OCI-M2 (cell line): Measurements from ENCODE around the gene CCS.
A peak's percentile ranks its signal among the peaks of the same experiment; 100 is the strongest.
"Not testable (repeated sequence)": the region's sequence is repeated elsewhere in the genome, so short reads cannot be mapped to it uniquely, and the experiment has no call there.

Experiments used
- DNase-seq: peaks from one replicate; lab custom pipeline; 2025; ENCODE audit not compliant: unreplicated experiment; lab: John Stamatoyannopoulos, UW

CCS gene

GRCh38 chr11:66589996-66590675 lies 2.8 kb upstream of the CCS start:
- DNase-seq: no peak

DNA sequence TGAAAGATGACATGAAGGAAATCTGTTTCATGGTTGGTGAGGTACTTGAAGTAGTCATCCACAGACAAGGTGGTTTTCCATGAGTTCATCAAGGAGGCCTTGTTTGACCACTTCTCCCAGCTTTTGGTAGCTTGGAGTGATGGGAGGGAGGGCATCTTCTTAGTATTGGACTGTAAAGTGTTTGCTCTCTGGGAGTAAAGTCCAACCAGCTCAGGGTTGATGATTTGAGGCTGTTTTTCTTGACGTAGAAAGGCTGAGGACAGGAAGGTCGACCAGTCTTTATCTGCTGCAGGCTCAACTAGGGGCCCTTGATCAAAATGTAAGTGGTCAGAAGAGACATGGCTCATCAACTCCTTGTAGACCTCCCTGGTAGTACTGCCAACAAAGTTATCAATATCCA lies 1.8 kb upstream of the CCS start:
- no peak for DNase-seq

DNA sequence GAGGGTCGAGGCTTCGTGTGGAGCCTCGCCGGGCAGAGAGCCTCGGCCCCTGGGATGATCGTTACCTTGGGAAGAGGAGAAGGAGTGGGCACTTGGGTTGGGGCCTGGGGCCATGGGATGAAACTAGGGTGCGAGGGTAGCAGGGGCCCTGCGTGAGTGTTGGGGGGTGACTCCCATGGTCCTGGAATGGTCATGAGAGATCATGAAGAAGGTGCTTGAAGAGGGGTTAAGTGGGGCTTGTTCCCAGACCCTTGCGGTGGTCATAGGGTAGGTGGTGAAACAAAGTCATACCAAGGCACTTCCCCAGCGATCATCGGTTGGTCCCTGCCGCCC lies 284 bp downstream of the CCS start:
- DNase-seq: no peak

- DNase-seq: no peak
Measured at GRCh38 chr11:66593650-66594049, 665 bp downstream of the CCS start.

- DNase-seq: no peak
Measured at GRCh38 chr11:66595245-66595904, 2.4 kb downstream of the CCS start.

DNA sequence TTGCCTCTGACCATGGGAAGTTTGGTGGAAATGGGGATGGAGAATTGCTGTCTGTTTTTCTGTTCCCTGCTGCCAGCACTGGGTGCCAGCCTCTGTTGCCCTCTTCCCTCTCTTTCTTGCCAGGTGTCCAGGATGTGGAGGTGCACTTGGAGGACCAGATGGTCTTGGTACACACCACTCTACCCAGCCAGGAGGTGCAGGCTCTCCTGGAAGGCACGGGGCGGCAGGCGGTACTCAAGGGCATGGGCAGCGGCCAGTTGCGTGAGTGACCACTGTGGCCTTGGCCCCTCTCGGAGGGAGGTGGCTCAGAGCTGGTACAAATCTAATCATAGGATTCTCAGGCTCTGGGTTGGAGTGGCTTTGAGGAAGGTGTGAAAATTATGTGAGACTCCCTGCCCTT lies 6.0 kb downstream of the CCS start:
- DNase-seq: no peak

- no peak for DNase-seq
Measured at GRCh38 chr11:66600219-66600618, 7.2 kb downstream of the CCS start.

DNA sequence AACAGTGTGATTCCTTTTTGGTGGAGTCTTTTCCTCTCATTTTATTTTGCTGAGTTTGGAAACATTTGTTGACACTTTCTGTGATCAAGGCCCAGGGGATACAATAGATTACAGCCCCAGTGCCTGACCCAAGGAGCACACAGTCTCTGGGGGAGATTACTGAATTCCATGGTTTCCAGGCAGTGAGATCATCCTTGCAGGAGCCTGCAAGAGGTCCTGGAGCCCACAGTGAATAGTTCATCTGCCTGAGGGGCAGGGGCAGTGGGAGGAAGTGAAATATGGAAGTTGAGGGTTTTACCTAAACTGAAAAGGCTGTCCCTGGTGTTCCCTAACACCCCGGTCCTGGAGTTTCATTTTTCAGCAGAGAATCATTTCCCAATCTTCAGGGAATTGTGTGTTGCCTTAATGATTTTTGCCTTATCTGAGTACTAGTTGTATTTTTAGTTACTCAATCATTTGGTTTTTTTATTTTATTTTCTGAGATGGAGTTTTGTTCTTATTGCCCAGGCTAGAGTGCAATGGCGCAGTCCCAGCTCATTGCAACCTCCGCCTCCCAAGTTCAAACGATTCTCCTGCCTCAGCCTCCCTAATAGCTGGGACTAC lies 7.7 kb downstream of the CCS start:
- no peak for DNase-seq

DNA sequence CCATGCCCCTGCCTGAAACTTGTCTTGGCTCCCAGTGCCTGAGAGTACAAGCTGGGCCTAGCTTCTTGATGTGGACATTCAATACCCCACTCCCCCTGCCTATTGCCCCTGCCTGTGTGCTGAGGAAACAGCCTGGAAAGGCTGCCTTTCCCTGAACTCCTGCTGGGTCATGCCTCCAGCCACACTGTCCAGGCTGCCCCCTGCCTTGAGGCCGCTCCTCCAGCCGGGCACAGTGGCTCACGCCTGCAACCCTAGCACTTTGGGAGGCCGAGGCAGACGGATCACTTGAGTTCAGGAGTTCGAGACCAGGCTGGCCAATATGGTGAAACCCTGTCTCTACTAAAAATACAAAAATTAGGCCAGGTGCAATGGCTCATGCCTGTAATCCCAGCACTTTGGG lies 10.1 kb downstream of the CCS start:
- no peak for DNase-seq

- no peak for DNase-seq
Measured at GRCh38 chr11:66604155-66604554, 11.2 kb downstream of the CCS start.

- not testable (repeated sequence) for DNase-seq
Measured at GRCh38 chr11:66606608-66607007, 13.6 kb downstream of the CCS start.

- no peak for DNase-seq
Measured at GRCh38 chr11:66607126-66607834, 14.3 kb downstream of the CCS start.

GRCh38 chr11:66609721-66610617 lies 17.0 kb downstream of the CCS start:
- DNase-seq: no peak

DNA sequence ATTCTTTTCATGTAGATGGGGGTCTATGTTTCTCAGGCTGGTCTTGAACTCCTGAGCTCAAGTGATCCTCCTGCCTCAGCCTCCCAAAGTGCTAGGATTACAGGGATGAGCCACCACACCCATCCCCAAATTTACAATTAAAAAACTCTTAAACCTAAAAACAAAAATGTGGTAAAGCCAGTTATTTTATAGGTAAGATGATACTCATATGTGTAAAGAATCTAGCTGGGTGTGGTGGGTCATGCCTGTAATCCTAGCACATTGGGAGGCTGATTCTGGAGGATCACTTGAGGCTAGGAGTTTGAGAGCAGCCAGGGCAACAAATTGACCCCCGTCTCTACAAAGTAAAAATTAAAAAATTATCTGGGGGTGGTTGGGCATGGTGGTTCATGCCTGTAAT lies 19.5 kb downstream of the CCS start:
- DNase-seq: no peak

GRCh38 chr11:66614073-66614472 lies 21.1 kb downstream of the CCS start:
- DNase-seq: no peak

DNA sequence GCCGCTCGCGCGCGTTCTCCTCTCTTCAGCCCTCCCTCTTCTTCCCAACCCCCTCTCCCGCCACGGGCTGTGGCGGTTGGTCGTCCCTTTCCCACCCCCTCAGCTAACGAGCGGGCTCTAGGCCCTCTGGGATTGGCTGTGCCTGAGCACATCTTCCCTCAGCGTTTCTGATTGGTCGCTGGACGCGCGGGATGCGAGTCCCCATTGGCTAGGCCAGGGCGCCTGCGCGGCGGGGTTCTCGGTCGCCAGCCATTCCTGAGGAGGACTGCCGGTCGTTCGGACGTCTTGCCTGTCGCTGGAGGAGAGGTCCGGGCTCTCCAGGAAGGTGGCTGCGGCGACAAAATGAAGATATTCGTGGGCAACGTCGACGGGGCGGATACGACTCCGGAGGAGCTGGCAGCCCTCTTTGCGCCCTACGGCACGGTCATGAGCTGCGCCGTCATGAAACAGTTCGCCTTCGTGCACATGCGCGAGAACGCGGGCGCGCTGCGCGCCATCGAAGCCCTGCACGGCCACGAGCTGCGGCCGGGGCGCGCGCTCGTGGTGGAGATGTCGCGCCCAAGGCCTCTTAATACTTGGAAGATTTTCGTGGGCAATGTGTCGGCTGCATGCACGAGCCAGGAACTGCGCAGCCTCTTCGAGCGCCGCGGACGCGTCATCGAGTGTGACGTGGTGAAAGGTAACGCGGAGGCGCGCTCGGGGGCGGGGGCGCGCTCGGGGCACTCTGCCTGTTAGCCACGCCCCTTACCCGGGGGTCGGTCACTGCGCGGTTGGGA lies 23.6 kb downstream of the CCS start, which contains the start of gene RBM14:
TSS of gene RBM14 (plus strand) at position 252 of the 776 bp plus-strand sequence. CDS start at position 343, 91 bp downstream.
- DNase-seq: peak; percentile 60

DNA sequence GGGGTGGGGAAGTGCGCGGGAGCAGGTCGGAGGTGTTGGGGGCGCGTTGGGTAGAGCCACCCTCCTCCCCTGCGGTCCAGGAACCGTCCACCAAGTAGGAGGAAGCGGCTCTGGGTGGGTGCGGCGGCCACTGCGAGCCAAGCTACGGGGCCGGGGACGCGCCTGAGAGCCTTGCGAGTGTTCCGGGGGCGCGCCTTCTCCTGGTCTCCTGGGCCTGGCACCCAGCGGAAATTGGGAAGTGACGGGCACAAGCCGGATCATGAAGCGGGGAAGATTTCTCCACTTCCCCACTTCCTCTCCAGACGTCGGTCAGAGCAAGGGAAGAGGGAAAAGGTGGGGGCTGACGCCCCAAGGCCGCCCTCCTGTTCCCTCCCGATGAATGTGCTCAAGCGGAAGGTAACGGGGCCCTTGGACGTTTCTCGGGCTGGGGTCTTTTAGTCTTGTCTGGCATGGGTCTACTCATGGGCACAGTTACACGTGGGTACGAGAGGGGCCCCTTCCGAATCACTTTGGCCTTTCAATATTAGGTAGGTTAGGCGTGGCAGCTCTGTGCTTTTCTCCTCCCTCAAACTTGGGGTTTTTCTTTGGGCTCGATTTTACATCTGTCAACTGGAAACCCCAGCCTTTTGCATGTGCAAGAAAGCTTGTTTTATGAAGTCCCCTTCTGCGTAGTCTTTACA lies 24.3 kb downstream of the CCS start:
- DNase-seq: no peak

GRCh38 chr11:66619080-66619554 lies 26.1 kb downstream of the CCS start:
- DNase-seq: no peak

DNA sequence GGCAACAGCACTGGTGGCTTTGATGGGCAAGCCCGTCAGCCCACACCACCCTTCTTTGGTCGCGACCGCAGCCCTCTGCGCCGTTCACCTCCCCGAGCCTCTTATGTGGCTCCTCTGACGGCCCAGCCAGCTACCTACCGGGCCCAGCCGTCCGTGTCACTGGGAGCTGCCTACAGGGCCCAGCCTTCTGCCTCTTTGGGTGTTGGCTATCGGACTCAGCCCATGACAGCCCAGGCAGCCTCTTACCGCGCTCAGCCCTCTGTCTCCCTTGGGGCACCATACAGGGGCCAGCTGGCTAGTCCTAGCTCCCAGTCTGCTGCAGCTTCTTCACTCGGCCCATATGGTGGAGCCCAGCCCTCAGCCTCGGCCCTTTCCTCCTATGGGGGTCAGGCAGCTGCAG lies 31.5 kb downstream of the CCS start:
- no peak for DNase-seq
